ENCODE data around the gene KCNMA1.
"Not testable (repeated sequence)": the region's sequence is repeated elsewhere in the genome, so short reads cannot be mapped to it uniquely, and the experiment has no call there.

The KCNMA1 gene

DNA sequence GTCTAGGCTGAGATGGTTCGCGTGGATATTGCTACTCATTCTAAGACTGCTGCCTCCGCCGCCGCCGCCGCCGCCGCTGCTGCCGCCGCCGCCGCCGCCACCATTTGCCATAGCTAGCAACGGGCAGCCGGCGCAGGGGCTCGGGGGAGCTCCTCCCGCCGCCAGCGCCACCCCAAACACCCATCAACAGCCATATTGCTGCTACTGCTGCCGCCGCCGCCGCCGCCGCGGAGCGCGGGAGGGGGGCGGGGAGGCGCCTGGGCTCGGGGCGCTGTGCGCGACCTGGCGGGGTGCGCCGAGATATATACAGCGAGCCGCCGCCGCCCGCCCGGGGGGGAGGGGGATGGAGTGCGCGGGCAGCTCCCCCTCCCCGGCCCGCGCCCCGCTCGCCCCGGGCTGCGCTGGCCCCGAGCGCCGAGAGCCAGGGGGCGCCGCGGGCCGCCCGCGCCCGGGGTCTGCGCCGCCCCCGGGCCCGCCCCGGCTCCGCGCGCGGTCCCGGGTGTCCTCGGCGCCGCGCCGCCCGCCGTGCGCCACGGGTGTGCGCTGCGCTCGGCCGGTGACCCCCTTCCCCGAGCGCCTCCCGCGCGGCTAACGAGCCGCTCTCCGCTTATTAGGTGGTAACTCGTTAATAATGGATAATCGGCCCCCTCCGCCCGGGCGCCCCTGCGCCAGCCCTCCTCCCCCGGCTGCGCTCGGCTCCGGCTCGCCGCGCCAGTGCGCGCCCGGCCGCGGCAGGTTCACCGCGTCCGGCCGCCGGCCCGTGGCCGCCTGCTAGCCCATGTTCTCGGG, at the start of gene KCNMA1:
Gene KCNMA1 (minus strand): TSS at position 277 of the 789 bp plus-strand sequence.
- H3K9me3 ChIP-seq (ENCODE audit: control insufficient read depth, insufficient read depth, low read length) = no peaks in the 10 kb centered on the region
- H3K4me1 ChIP-seq (ENCODE audit: insufficient read depth, low read length) = peaks cover 11% of the 10 kb centered on the region
- peak within 1 kb of the TSS; percentile 74 for H3K9ac ChIP-seq (ENCODE audit: low read depth, low read length)
- H3K36me3 ChIP-seq (ENCODE audit: insufficient read depth, low read length) = no peaks in the 10 kb centered on the region

- H3K9me3 ChIP-seq (ENCODE audit: control insufficient read depth, insufficient read depth, low read length) = no peaks in the 10 kb centered on the region
- H3K9ac ChIP-seq (ENCODE audit: low read depth, low read length) = no peak overlapping the region
- H3K4me1 ChIP-seq (ENCODE audit: insufficient read depth, low read length) = peaks cover 8% of the 10 kb centered on the region
- H3K36me3 ChIP-seq (ENCODE audit: insufficient read depth, low read length) = no peaks in the 10 kb centered on the region
Observed at GRCh38 chr10:77686650-77687417, 49.2 kb upstream of the KCNMA1 start.

DNA sequence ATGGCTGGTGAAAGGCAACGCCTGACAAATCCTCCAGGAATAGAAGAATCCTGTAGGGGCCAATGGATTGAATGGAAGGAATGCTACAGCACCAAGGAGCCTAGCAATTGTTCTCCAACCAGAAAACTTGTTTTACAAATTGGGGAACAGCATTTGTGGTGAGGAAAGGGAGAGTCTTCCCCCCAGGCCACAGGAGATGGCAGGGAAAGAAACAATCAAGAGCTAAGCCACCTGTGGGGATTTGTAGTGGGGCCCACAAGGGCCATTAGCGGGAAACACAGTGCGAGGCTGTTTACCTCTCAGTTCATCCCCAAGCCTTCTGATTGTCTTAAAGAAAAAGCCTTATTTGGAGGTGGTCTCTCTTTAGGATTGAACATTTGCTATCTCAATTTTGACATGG, 48.5 kb upstream of the KCNMA1 start:
- Histone ChIP-seq H3K36me3 (ENCODE audit: insufficient read depth, low read length) (no peaks in the 10 kb centered on the region), H3K9me3 (ENCODE audit: control insufficient read depth, insufficient read depth, low read length) (no peaks in the 10 kb centered on the region), H3K4me1 (ENCODE audit: insufficient read depth, low read length) (peaks cover 8% of the 10 kb centered on the region), H3K9ac (ENCODE audit: low read depth, low read length) (no peak overlapping the region)

DNA sequence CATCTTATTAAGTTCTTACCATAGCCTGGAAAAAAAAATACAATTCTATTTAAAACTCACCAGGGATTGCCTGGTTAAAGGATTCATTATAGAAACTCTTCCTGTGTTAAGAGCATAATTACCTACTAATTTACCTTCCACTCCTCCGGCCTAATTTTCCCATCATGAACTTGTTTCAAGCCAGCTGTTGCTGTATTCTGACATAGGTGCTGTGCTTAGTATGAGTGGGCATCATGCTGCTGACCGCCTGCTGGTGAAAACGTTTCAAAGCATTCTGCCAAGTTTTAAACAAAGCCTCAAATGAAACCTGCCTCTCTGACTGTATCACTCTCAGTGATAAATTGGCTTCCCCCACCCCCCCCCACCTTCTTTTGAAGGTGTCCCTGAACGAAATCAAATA, 47.8 kb upstream of the KCNMA1 start:
- Histone ChIP-seq H3K9me3 (ENCODE audit: control insufficient read depth, insufficient read depth, low read length) (no peaks in the 10 kb centered on the region), H3K9ac (ENCODE audit: low read depth, low read length) (no peak overlapping the region), H3K36me3 (ENCODE audit: insufficient read depth, low read length) (no peaks in the 10 kb centered on the region), H3K4me1 (ENCODE audit: insufficient read depth, low read length) (peaks cover 8% of the 10 kb centered on the region)

DNA sequence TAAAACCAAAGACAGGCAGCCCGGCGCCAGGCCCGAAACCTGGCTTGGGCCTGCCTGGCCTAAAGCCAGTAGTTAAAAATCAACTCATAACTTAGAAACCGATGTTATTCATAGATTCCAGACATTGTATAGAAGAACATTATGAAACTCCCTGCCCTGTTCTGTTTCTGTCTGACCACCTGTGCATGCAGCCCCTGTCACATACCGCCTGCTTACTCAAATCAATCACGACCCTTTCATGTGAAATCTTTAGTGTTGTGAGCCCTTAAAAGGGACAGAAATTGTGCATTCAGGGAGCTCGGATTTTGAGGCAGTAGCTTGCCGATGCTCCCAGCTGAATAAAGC, 45.5 kb upstream of the KCNMA1 start:
- H3K4me1 ChIP-seq (ENCODE audit: insufficient read depth, low read length); H3K9ac ChIP-seq (ENCODE audit: low read depth, low read length); H3K36me3 ChIP-seq (ENCODE audit: insufficient read depth, low read length); H3K9me3 ChIP-seq (ENCODE audit: control insufficient read depth, insufficient read depth, low read length): not testable (repeated sequence)

GRCh38 chr10:77682393-77683087, 44.9 kb upstream of the KCNMA1 start:
- Histone ChIP-seq H3K4me1 (ENCODE audit: insufficient read depth, low read length) (peaks cover 8% of the 10 kb centered on the region), H3K36me3 (ENCODE audit: insufficient read depth, low read length) (no peaks in the 10 kb centered on the region), H3K9me3 (ENCODE audit: control insufficient read depth, insufficient read depth, low read length) (no peaks in the 10 kb centered on the region), H3K9ac (ENCODE audit: low read depth, low read length) (no peak overlapping the region)

GRCh38 chr10:77681839-77682238, 44.2 kb upstream of the KCNMA1 start:
- Histone ChIP-seq H3K9ac (ENCODE audit: low read depth, low read length) (no peak overlapping the region), H3K4me1 (ENCODE audit: insufficient read depth, low read length) (peaks cover 4% of the 10 kb centered on the region), H3K9me3 (ENCODE audit: control insufficient read depth, insufficient read depth, low read length) (no peaks in the 10 kb centered on the region), H3K36me3 (ENCODE audit: insufficient read depth, low read length) (no peaks in the 10 kb centered on the region)

DNA sequence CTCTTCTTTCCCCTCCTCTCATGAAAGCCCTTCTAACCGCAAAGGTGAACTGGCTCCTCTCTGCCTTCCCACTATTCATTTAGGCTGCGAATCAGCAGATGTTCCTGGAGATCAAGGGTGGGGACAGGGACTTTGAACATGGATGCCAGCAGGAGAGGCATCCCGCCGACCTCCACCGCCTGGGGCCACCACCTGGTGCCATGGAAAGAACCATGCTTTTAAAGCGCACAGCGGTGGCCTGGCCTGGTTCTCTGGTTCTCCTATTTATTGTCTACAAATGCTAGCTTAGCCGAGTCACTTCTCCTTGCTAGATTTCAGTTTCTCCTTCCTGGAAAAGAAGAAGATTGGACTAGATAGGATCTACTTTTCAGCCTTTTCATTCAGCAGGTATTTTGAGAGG, 43.2 kb upstream of the KCNMA1 start:
- H3K9ac ChIP-seq (ENCODE audit: low read depth, low read length) = no peak overlapping the region
- H3K36me3 ChIP-seq (ENCODE audit: insufficient read depth, low read length) = no peaks in the 10 kb centered on the region
- no peaks in the 10 kb centered on the region for H3K4me1 ChIP-seq (ENCODE audit: insufficient read depth, low read length)
- no peaks in the 10 kb centered on the region for H3K9me3 ChIP-seq (ENCODE audit: control insufficient read depth, insufficient read depth, low read length)

DNA sequence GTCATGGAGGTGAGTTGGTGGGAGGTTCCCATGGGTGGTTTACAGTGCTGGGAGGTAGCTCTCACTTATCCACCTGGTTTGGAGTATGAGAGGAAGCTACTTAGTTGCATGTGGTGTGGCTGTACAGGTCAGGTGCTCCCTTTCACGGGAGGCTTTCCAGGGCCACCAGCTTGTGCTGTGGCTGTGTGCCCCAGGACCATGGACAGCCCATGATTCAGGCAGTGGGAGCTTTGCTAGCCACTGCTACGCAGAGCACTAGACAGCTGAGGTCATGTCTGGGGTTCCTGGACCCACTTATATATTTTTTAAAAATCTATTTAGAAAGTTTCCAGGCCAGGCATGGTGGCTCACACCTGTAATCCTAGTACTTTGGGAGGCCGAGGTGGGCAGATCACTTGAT, 42.5 kb upstream of the KCNMA1 start:
- H3K9ac ChIP-seq (ENCODE audit: low read depth, low read length) = no peak overlapping the region
- H3K9me3 ChIP-seq (ENCODE audit: control insufficient read depth, insufficient read depth, low read length) = no peaks in the 10 kb centered on the region
- H3K36me3 ChIP-seq (ENCODE audit: insufficient read depth, low read length) = no peaks in the 10 kb centered on the region
- no peaks in the 10 kb centered on the region for H3K4me1 ChIP-seq (ENCODE audit: insufficient read depth, low read length)

DNA sequence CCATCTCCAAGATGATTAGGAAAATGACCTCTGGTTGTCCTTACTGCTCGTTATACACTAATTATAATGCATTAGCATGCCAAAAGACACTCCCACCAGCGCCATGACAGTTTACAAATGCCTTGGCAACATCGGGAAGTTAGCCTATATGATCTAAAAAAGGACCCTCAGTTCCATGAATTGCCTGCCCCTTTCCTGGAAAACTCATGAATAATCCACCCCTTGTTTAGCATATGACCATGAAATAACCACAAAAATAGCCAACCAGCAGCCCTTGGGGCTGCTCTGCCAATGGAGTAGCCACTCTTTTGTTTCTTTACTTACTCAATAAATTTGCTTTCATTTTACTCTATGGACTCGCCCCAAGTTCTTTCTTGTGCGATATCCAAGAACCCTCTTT, 41.6 kb upstream of the KCNMA1 start:
- Histone ChIP-seq H3K4me1 (ENCODE audit: insufficient read depth, low read length) (no peaks in the 10 kb centered on the region), H3K36me3 (ENCODE audit: insufficient read depth, low read length) (no peaks in the 10 kb centered on the region), H3K9me3 (ENCODE audit: control insufficient read depth, insufficient read depth, low read length) (no peaks in the 10 kb centered on the region), H3K9ac (ENCODE audit: low read depth, low read length) (no peak overlapping the region)

DNA sequence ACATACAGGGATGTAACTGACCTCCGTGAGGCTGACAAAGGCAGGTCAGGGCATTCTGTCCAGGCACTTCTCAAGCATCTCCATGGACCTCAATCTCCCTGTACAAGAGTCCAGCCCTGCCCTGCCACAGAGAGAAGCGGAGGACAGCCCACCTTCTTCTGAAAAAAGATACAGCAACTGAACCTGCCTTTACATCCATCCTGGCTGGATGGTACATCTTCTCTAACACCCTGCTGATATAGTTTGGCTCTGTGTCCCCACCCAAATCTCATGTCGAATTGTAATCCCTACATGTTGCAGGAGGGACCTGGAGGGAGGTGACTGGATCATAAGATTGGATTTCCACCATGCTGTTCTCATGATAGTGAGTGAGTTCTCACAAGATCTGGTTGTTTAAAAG, 40.5 kb upstream of the KCNMA1 start:
- Histone ChIP-seq H3K4me1 (ENCODE audit: insufficient read depth, low read length) (no peaks in the 10 kb centered on the region), H3K36me3 (ENCODE audit: insufficient read depth, low read length) (no peaks in the 10 kb centered on the region), H3K9ac (ENCODE audit: low read depth, low read length) (no peak overlapping the region), H3K9me3 (ENCODE audit: control insufficient read depth, insufficient read depth, low read length) (no peaks in the 10 kb centered on the region)

- Histone ChIP-seq H3K9me3 (ENCODE audit: control insufficient read depth, insufficient read depth, low read length) (no peaks in the 10 kb centered on the region), H3K9ac (ENCODE audit: low read depth, low read length) (no peak overlapping the region), H3K4me1 (ENCODE audit: insufficient read depth, low read length) (no peaks in the 10 kb centered on the region)
Observed at GRCh38 chr10:77675347-77675746, 37.7 kb upstream of the KCNMA1 start.

DNA sequence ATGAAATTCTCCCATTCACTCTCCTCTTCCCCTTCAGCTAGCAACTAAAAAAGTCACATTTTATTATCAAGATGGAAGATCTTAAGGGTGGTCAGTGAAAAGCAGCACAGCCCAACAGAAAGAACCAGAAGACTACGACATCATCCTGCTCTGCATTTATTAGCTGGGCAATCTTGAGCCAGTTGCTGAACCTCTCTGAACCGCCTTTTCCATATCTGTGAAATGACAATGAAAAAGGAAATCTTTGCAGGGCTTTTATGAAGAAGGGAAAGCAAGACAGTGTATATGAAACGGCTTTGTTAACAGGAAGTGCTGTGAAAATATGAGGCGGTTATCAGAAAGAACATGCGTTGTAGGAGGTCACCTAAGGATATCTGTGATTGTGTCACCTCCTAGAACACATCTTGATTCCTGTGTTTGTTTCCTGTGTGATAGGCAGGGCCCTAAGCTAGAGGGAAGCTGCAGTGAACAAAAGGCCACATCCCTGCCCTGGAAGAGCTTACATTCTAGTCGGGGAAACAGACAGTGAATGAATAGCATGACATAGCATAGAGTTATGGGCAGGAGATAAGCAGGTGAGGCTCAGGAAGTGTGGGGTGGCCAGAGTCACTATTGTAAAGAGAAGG, 36.0 kb upstream of the KCNMA1 start:
- Histone ChIP-seq H3K36me3 (ENCODE audit: insufficient read depth, low read length) (no peaks in the 10 kb centered on the region), H3K9ac (ENCODE audit: low read depth, low read length) (no peak overlapping the region), H3K9me3 (ENCODE audit: control insufficient read depth, insufficient read depth, low read length) (no peaks in the 10 kb centered on the region), H3K4me1 (ENCODE audit: insufficient read depth, low read length) (no peaks in the 10 kb centered on the region)

More at GRCh38 chr10:77675347-77675746, 37.7 kb upstream of the KCNMA1 start:
- H3K36me3 ChIP-seq (ENCODE audit: insufficient read depth, low read length) = no peaks in the 10 kb centered on the region

DNA sequence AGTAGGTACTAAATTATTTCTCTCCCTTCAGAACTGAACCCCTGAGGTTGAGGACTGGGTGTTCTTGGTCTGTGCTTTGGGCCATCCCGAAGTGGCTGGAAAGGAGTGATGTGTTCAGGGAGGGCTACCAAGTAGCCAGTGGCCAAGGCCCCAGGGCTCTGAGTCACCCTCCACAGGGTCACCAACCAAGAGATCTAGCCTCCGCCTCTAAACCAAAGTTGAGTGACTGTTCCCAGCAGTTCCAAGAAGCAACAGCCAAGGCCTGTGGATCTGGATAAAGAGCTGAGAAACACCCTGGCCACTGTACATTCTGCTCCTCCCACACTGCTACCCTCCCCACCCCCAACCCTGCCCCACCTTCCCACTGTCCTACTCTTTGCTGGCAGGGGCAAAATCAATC, 35.5 kb upstream of the KCNMA1 start:
- H3K9ac ChIP-seq (ENCODE audit: low read depth, low read length) = no peak overlapping the region
- no peaks in the 10 kb centered on the region for H3K4me1 ChIP-seq (ENCODE audit: insufficient read depth, low read length)
- no peaks in the 10 kb centered on the region for H3K9me3 ChIP-seq (ENCODE audit: control insufficient read depth, insufficient read depth, low read length)
- no peaks in the 10 kb centered on the region for H3K36me3 ChIP-seq (ENCODE audit: insufficient read depth, low read length)
